Measurements from ENCODE around the gene FLYWCH1.
A peak's percentile ranks its signal among the peaks of the same experiment; 100 is the strongest.

The FLYWCH1 gene

DNA sequence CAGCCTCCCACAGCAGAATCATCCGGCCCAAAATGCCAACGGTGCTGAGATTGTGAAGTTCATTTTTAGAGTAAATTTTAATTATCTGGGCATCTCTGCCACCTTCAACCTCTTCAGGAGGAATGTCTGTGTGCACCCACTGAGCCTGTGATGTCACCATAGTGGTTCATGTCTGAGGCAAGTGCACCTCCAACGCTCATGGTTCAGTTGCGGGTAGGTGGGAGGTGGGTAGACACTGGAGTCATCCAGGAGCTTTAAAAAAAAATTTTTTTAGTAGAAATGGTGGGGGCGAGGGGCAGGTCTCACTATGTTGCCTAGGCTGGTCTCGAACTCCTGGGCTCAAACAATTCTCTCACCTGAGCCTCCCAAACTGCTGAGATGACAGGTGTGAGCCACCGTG, 1.9 kb downstream of the FLYWCH1 start:
- no peak overlapping the region for H3K27ac ChIP-seq
- TF ChIP-seq FOXP2 (optimal IDR thresholded peaks at IDR 0.05; ENCODE audit: control extremely low read depth, extremely low read length, insufficient read depth) (no peak), EZH2 (IDR thresholded peaks at IDR 0.05) (no peak)

DNA sequence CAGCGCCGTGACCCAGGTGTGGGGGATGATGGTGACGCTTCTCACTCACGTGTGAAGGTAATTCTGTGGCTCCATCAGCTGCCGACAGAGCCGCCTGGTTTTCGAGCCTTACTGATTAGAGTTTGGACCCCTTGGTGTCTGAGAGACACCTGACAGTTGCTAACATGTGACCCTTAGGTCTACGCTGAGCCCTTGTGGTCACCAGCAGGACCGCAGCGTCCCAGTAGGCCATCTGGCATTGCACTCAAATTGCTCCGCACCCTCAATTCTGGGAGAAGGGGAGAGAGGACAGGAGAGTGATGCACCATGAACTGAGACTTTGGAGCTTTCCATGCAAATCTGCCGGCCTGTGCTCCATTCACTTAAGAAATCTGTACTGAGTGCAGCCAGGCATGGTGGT, 2.5 kb downstream of the FLYWCH1 start:
- Histone ChIP-seq H3K27ac (no peak overlapping the region), H3K9ac (ENCODE audit: insufficient read length) (no peak overlapping the region), H3K36me3 (ENCODE audit: insufficient read depth, low read length) (peaks cover 5% of the 10 kb centered on the region; the same call in 1 of the 2 replicates), H3K4me3 (no peak overlapping the region), H3K9me3 (ENCODE audit: low read depth, low read length) (no peaks in the 10 kb centered on the region)
- TF ChIP-seq EZH2 (IDR thresholded peaks at IDR 0.05) (no peak), FOXP2 (optimal IDR thresholded peaks at IDR 0.05; ENCODE audit: control extremely low read depth, extremely low read length, insufficient read depth) (no peak), POLR2AphosphoS5 (IDR thresholded peaks at IDR 0.05; ENCODE audit: borderline replicate concordance, low read depth, low read length) (no peak)
- DNase-seq (ENCODE audit: low read depth, low spot score) = no peak

More for the DNA sequence above, 1.9 kb downstream of the FLYWCH1 start:
- Histone ChIP-seq H3K4me3 (no peak overlapping the region), H3K36me3 (ENCODE audit: insufficient read depth, low read length) (peaks cover 5% of the 10 kb centered on the region; the same call in 1 of the 2 replicates), H3K9me3 (ENCODE audit: low read depth, low read length) (no peaks in the 10 kb centered on the region), H3K9ac (ENCODE audit: insufficient read length) (no peak overlapping the region)
- no peak for DNase-seq (ENCODE audit: low read depth, low spot score)

DNA sequence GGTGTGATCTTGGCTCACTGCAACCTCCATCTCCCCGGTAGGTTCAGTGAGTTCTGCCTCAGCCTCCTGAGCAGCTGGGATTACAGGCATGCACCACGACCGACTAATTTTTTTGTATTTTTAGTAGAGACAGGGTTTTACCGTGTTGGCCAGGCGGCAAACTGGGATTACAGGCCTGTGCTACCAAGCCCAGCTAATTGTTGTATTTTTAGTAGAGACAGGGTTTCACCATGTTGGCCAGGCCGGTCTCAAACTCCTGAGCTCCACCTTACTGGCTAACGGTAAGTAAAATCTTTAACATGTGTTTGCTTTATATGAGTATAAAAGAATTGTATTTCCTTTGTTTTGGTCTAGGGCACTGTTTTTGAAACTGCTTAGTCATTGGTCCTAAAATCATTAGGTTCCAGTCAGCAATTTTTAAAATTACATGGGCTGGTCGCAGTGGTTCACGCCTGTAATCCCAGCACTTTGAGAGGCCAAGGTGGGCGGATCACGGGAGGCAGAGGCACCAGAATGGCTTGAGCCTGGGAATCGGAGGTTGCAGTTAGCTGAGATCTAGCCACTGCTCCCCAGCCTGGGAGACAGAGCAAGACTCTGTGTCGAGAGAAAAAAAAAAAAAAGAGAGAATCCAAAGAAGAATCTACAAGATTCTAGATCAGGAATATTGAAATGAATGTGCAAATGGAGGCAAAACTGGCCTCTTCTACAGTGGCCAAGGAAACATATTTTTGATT, 3.6 kb downstream of the FLYWCH1 start:
- H3K9me3 ChIP-seq (ENCODE audit: low read depth, low read length) = no peaks in the 10 kb centered on the region
- peak overlapping the region; percentile 37 for H3K9ac ChIP-seq (ENCODE audit: insufficient read length)
- peak overlapping the region; percentile 65 for H3K27ac ChIP-seq
- TF ChIP-seq POLR2AphosphoS5 (IDR thresholded peaks at IDR 0.05; ENCODE audit: borderline replicate concordance, low read depth, low read length) = no peak
- no peak for TF ChIP-seq EZH2 (IDR thresholded peaks at IDR 0.05)
- TF ChIP-seq FOXP2 (optimal IDR thresholded peaks at IDR 0.05; ENCODE audit: control extremely low read depth, extremely low read length, insufficient read depth) = no peak
- no peak overlapping the region for H3K4me3 ChIP-seq
- peaks cover 8% of the 10 kb centered on the region; the same call in 1 of the 2 replicates for H3K36me3 ChIP-seq (ENCODE audit: insufficient read depth, low read length)
- DNase-seq (ENCODE audit: low read depth, low spot score) = no peak

DNA sequence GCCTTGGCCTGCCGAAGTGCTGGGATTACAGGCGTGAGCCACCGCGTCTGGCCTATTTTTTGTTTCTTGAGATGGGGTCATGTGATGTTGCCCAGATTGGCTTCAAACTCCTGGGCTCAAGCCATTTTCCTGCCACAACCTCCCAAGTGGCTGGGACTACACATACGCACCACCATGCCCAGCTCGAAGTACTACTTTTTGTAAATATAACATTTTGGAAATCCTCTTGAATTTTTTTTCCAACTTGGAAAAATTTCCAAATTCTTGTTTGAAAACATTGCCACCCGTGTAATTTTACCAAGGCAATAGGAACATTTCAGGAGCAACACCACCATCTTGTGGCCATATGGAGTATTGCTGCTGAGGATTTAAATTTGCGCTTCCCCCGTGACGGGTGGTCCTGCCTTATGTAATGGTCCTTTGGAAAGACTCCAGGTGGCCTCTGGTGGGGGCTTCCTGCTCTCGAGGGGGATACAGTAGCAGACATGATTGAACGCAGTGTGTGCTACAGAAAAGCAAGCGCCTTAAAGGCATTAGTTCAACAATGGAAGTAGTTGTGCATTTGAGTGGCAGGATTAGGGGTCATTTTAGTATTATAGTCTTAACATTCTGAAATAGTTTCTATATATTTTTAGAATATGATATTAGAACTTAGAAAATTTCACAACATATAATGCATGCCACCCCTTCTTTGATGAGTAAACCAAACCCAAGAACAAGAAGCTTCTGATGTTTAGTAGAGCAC, 8.0 kb downstream of the FLYWCH1 start:
- Histone ChIP-seq H3K27ac (no peak overlapping the region), H3K36me3 (ENCODE audit: insufficient read depth, low read length) (peaks cover 2% of the 10 kb centered on the region; the same call in 1 of the 2 replicates), H3K4me3 (no peak overlapping the region), H3K9ac (ENCODE audit: insufficient read length) (no peak overlapping the region), H3K9me3 (ENCODE audit: low read depth, low read length) (no peaks in the 10 kb centered on the region)
- TF ChIP-seq EZH2 (IDR thresholded peaks at IDR 0.05) = no peak
- no peak for TF ChIP-seq FOXP2 (optimal IDR thresholded peaks at IDR 0.05; ENCODE audit: control extremely low read depth, extremely low read length, insufficient read depth)
- no peak for TF ChIP-seq POLR2AphosphoS5 (IDR thresholded peaks at IDR 0.05; ENCODE audit: borderline replicate concordance, low read depth, low read length)
- no peak for DNase-seq (ENCODE audit: low read depth, low spot score)

DNA sequence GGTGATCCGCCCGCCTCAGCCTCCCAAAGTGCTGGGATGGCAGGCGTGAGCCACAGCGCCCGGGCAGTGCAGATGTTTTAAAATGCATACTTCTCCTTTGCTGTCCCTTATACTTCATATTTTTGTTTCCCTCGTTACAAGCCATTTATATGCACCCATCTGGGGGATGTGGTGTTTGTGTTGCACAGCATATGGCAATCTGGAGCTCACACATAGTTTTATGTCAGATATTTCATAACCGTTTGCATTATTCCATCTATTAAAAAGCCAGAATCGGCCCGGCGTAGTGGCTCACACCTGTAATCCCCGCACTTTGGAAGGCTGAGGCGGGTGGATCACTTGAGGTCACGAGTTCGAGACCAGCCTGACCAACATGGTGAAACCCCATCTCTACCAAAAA, 11.8 kb downstream of the FLYWCH1 start:
- H3K9me3 ChIP-seq (ENCODE audit: low read depth, low read length) = no peaks in the 10 kb centered on the region
- H3K4me3 ChIP-seq = no peak overlapping the region
- DNase-seq (ENCODE audit: low read depth, low spot score) = no peak
- no peak overlapping the region for H3K9ac ChIP-seq (ENCODE audit: insufficient read length)
- H3K36me3 ChIP-seq (ENCODE audit: insufficient read depth, low read length) = peaks cover 2% of the 10 kb centered on the region; the same call in 1 of the 2 replicates
- TF ChIP-seq FOXP2 (optimal IDR thresholded peaks at IDR 0.05; ENCODE audit: control extremely low read depth, extremely low read length, insufficient read depth) (no peak), POLR2AphosphoS5 (IDR thresholded peaks at IDR 0.05; ENCODE audit: borderline replicate concordance, low read depth, low read length) (no peak)
- H3K27ac ChIP-seq = no peak overlapping the region

DNA sequence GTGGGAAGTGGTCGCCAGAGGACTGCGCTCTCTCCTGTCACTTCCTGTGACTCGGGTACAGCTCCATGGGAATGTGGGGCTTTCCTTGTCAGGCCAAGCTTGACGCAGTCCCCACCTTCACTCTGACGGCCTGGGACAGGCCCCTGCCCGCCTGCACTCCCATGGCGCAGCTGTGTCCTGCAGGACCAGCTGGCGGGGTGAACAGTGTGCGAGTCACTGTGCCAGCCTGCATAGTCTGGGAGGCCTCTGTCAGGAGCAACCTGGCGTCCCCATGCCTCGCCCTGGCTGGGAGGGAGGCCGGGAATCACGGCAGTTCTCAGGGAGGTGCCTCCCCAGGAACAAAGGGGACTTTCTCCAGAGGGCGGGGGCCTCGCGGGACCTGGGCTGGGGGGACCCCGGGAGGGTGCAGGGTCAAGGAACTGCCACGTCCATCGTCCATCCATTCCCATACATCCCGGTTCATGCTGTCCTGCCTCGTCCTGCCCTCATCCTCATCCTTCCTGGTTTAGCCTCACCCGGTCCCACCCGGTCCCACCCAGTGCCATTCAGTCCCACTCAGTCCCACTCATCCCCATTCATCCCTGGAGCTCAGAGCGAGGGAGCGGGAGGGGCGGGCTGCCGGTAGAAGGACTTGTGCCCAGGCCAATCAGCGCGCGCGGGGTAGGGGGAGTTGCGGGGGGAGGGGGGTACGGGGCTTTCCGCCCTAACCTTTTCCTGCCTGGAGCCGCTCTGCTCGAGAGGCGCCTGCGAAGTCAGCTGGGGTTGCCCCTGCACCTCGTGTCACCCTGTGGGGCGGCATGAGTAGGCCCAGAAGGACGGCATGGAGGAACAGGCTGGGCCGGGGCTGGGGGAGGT, 13.4 kb downstream of the FLYWCH1 start:
- Histone ChIP-seq H3K36me3 (ENCODE audit: insufficient read depth, low read length) (no peaks in the 10 kb centered on the region; the same call in 1 of the 2 replicates), H3K9ac (ENCODE audit: insufficient read length) (no peak overlapping the region), H3K4me3 (no peak overlapping the region), H3K27ac (no peak overlapping the region), H3K9me3 (ENCODE audit: low read depth, low read length) (no peaks in the 10 kb centered on the region)
- TF ChIP-seq POLR2AphosphoS5 (IDR thresholded peaks at IDR 0.05; ENCODE audit: borderline replicate concordance, low read depth, low read length) = no peak
- TF ChIP-seq EZH2 (IDR thresholded peaks at IDR 0.05) = no peak
- no peak for TF ChIP-seq FOXP2 (optimal IDR thresholded peaks at IDR 0.05; ENCODE audit: control extremely low read depth, extremely low read length, insufficient read depth)
- DNase-seq (ENCODE audit: low read depth, low spot score) = no peak

DNA sequence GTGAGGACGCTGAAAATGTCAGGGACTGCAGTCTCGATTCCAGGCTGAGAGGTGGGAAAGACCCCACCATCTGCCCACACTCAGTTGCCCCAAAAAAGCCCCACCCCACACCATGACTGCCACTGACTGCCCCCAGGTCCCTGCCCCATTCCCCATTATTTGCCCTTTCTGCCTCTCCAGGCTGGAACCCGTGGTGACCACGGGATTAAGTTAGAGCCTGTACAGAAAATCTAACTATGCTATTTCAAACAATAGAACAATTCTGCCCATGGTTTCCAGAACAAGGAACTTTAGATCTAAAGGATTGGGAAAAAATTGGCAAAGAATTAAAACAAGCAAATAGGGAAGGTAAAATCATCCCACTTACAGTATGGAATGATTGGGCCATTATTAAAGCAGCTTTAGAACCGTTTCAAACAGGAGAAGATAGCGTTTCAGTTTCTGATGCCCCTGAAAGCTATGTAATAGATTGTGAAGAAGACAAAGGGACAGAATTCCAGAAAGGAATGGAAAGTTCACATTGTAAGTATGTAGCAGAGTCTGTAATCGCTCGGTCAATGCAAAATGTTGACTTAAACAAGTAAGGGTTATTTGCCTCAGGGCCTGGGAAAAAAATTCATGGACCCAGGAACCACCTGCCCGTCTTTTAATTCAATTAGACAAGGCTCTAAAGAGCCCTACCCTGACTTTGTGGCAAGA, 14.4 kb downstream of the FLYWCH1 start:
- TF ChIP-seq EZH2 (IDR thresholded peaks at IDR 0.05) = no peak
- no peak for TF ChIP-seq FOXP2 (optimal IDR thresholded peaks at IDR 0.05; ENCODE audit: control extremely low read depth, extremely low read length, insufficient read depth)
- TF ChIP-seq POLR2AphosphoS5 (IDR thresholded peaks at IDR 0.05; ENCODE audit: borderline replicate concordance, low read depth, low read length) = no peak
- Histone ChIP-seq H3K9ac (ENCODE audit: insufficient read length) (no peak overlapping the region), H3K27ac (no peak overlapping the region), H3K9me3 (ENCODE audit: low read depth, low read length) (no peaks in the 10 kb centered on the region), H3K36me3 (ENCODE audit: insufficient read depth, low read length) (no peaks in the 10 kb centered on the region; the same call in 1 of the 2 replicates), H3K4me3 (no peak overlapping the region)
- no peak for DNase-seq (ENCODE audit: low read depth, low spot score)
